ENCODE measurements around the gene LHPP.
A peak's percentile ranks its signal among the peaks of the same experiment; 100 is the strongest.

Gene LHPP

DNA sequence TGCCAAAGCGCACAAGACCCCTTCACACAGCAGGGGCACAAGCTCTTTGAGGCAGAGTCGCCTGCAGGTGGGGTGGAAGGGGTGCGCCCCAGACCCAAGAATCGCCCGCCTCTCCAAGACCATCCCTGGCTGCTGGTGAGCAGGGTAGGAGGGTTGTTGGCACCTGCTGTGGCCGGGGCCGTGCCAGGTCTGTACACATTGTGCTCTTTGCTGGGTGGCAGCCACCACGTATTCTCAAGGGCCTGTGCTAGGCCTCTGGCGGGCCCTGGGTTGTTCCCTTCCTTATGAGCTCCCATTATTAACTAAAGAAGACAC lies 84.4 kb downstream of the LHPP start:
- TF ChIP-seq ZNF8 (CRISPR knock-in tag; IDR thresholded peaks at IDR 0.05) (no peak), PPARA (CRISPR knock-in tag; IDR thresholded peaks at IDR 0.05; ENCODE audit: borderline replicate concordance) (no peak), ISL1 (CRISPR knock-in tag; IDR thresholded peaks at IDR 0.05) (no peak), TCF4 (CRISPR knock-in tag; IDR thresholded peaks at IDR 0.05; ENCODE audit: borderline replicate concordance) (no peak), ARNTL (CRISPR knock-in tag; IDR thresholded peaks at IDR 0.05; ENCODE audit: borderline replicate concordance, low read depth) (no peak), ZC3H10 (CRISPR knock-in tag; IDR thresholded peaks at IDR 0.05) (no peak), CSDC2 (CRISPR knock-in tag; IDR thresholded peaks at IDR 0.05) (no peak), TSHZ2 (CRISPR knock-in tag; IDR thresholded peaks at IDR 0.05) (no peak), ZNF565 (CRISPR knock-in tag; conservative IDR thresholded peaks at IDR 0.05; ENCODE audit: low read depth) (no peak)
- ATAC-seq = no peak

DNA sequence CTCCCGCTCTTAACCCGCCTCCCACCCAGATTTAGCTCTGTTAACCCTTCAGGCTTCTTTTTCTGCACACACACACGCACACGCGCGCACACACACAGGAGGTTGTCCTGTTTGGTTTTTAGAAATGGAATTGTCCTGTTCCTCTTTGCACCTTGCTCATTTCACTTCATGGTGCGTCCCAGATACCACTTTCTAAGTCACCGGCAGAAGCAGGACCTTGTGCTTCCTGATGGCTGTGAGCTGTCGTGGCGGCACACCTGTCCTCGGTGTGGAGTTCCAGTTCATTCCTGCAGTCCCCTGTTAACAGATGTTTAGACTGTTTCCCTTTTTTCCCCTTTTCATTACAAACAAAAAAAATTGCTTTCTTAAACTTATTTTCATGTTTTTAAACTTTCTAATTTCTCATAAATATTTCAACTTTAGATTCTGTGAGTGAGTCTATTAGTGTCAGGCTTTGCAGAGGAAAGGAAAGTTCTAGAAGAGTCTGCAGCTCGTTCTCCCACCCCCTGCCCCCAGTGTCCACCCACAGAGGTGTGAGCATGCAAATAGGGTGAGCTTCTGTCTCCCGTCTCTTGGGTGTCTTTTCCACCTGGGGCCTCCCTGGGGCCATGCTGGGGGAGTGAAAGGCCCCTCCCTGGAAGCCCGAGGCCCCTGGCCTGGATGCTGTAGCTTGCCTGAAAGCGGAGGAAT lies 85.5 kb downstream of the LHPP start:
- no peak for ATAC-seq
- TF ChIP-seq CSRNP3 (CRISPR knock-in tag; IDR thresholded peaks at IDR 0.05) = no peak
- TF ChIP-seq, protein P1, sequence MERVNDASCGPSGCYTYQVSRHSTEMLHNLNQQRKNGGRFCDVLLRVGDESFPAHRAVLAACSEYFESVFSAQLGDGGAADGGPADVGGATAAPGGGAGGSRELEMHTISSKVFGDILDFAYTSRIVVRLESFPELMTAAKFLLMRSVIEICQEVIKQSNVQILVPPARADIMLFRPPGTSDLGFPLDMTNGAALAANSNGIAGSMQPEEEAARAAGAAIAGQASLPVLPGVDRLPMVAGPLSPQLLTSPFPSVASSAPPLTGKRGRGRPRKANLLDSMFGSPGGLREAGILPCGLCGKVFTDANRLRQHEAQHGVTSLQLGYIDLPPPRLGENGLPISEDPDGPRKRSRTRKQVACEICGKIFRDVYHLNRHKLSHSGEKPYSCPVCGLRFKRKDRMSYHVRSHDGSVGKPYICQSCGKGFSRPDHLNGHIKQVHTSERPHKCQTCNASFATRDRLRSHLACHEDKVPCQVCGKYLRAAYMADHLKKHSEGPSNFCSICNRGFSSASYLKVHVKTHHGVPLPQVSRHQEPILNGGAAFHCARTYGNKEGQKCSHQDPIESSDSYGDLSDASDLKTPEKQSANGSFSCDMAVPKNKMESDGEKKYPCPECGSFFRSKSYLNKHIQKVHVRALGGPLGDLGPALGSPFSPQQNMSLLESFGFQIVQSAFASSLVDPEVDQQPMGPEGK (CRISPR knock-in tag; IDR thresholded peaks at IDR 0.05; ENCODE audit: borderline replicate concordance) = no peak
- no peak for TF ChIP-seq ARNTL (CRISPR knock-in tag; IDR thresholded peaks at IDR 0.05; ENCODE audit: borderline replicate concordance, low read depth)
- no peak for TF ChIP-seq ZNF70 (CRISPR knock-in tag; IDR thresholded peaks at IDR 0.05)
- TF ChIP-seq ZFP3 (CRISPR knock-in tag; IDR thresholded peaks at IDR 0.05) = no peak
- TF ChIP-seq ZC3H10 (CRISPR knock-in tag; IDR thresholded peaks at IDR 0.05) = no peak
- no peak for TF ChIP-seq TSHZ2 (CRISPR knock-in tag; IDR thresholded peaks at IDR 0.05)
- no peak for TF ChIP-seq CSDC2 (CRISPR knock-in tag; IDR thresholded peaks at IDR 0.05)
- no peak for TF ChIP-seq ZNF8 (CRISPR knock-in tag; IDR thresholded peaks at IDR 0.05)
- TF ChIP-seq ZNF565 (CRISPR knock-in tag; conservative IDR thresholded peaks at IDR 0.05; ENCODE audit: low read depth) = no peak
- TF ChIP-seq, protein P2, sequence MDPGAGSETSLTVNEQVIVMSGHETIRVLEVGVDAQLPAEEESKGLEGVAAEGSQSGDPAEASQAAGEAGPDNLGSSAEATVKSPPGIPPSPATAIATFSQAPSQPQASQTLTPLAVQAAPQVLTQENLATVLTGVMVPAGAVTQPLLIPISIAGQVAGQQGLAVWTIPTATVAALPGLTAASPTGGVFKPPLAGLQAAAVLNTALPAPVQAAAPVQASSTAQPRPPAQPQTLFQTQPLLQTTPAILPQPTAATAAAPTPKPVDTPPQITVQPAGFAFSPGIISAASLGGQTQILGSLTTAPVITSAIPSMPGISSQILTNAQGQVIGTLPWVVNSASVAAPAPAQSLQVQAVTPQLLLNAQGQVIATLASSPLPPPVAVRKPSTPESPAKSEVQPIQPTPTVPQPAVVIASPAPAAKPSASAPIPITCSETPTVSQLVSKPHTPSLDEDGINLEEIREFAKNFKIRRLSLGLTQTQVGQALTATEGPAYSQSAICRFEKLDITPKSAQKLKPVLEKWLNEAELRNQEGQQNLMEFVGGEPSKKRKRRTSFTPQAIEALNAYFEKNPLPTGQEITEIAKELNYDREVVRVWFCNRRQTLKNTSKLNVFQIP (CRISPR knock-in tag; IDR thresholded peaks at IDR 0.05; ENCODE audit: borderline replicate concordance, low read depth) = no peak
- no peak for TF ChIP-seq ZFP30 (CRISPR knock-in tag; IDR thresholded peaks at IDR 0.05)

GRCh38 chr10:124547647-124548168 lies 86.1 kb downstream of the LHPP start:
- ATAC-seq = peak; percentile 35; the same call in 1 of the 3 replicates
- TF ChIP-seq ZC3H10 (CRISPR knock-in tag; IDR thresholded peaks at IDR 0.05) (no peak), PPARA (CRISPR knock-in tag; IDR thresholded peaks at IDR 0.05; ENCODE audit: borderline replicate concordance) (no peak), ZFP3 (CRISPR knock-in tag; IDR thresholded peaks at IDR 0.05) (no peak), ZNF70 (CRISPR knock-in tag; IDR thresholded peaks at IDR 0.05) (no peak), TOX (CRISPR knock-in tag; IDR thresholded peaks at IDR 0.05; ENCODE audit: borderline replicate concordance) (no peak), ZNF565 (CRISPR knock-in tag; conservative IDR thresholded peaks at IDR 0.05; ENCODE audit: low read depth) (no peak), TSHZ2 (CRISPR knock-in tag; IDR thresholded peaks at IDR 0.05) (no peak), BACH2 (CRISPR knock-in tag; IDR thresholded peaks at IDR 0.05; ENCODE audit: borderline replicate concordance) (no peak), ZFP30 (CRISPR knock-in tag; IDR thresholded peaks at IDR 0.05) (no peak), ZNF8 (CRISPR knock-in tag; IDR thresholded peaks at IDR 0.05) (no peak), RARB (CRISPR knock-in tag; IDR thresholded peaks at IDR 0.05) (no peak), ESRRG (CRISPR knock-in tag; IDR thresholded peaks at IDR 0.05) (no peak), ISL1 (CRISPR knock-in tag; IDR thresholded peaks at IDR 0.05) (no peak), TCF4 (CRISPR knock-in tag; IDR thresholded peaks at IDR 0.05; ENCODE audit: borderline replicate concordance) (no peak)
- TF ChIP-seq, protein P1 (CRISPR knock-in tag; IDR thresholded peaks at IDR 0.05; ENCODE audit: borderline replicate concordance) = no peak

Data from SK-N-SH treated with all-trans-retinoic acid at 6 μM for 48 hours (cell line).